Astrocyte (in vitro differentiated cells and primary cell): ENCODE results near the gene NLN. TPM values are rescaled to one million over a fixed set of nuclear protein-coding genes. Genes with fewer than 3 reads are reported as not detected.
A peak's percentile ranks its signal among the peaks of the same experiment; 100 is the strongest.

Experiments used
- DNase-seq: peaks from one replicate; pipeline ENCODE4 v3.0.0-alpha.2; 2010; ENCODE audit warnings: low read depth
- FAIRE-seq: peaks from 2 replicates; lab custom pipeline; 2011; peaks lifted over from hg19 to GRCh38; lab: Jason Lieb, UNC
- H2AFZ ChIP-seq: 2 replicates; pipeline ENCODE4 v1.6.0; 2012; ENCODE audit warnings: low read depth, low read length, inconsistent platforms
- H3K27ac ChIP-seq: 2 replicates; pipeline ENCODE4 v1.5.1; 2011; ENCODE audit warnings: low read depth, low read length, inconsistent platforms
- H3K27me3 ChIP-seq: 2 replicates; pipeline ENCODE4 v1.6.0; 2011; ENCODE audit warnings: low read length, inconsistent platforms; ENCODE audit not compliant: insufficient read depth
- H3K36me3 ChIP-seq: 2 replicates; pipeline ENCODE4 v1.5.1; 2011; ENCODE audit warnings: low read length, inconsistent platforms; ENCODE audit not compliant: insufficient read depth
- H3K4me1 ChIP-seq: 2 replicates; pipeline ENCODE4 v1.5.1; 2011; ENCODE audit warnings: low read length, inconsistent platforms; ENCODE audit not compliant: insufficient read depth
- H3K4me2 ChIP-seq: 2 replicates; pipeline ENCODE4 v1.6.0; 2012; ENCODE audit warnings: low read length, inconsistent platforms
- H3K4me3 ChIP-seq: 2 replicates; pipeline ENCODE4 v1.5.1; 2011; ENCODE audit warnings: low read depth, mild to moderate bottlenecking, low read length, inconsistent platforms; ENCODE audit not compliant: insufficient read depth
- H3K79me2 ChIP-seq: 2 replicates; pipeline ENCODE4 v1.6.0; 2012; ENCODE audit warnings: mild to moderate bottlenecking, low read length, inconsistent platforms; ENCODE audit not compliant: insufficient read depth
- H3K9ac ChIP-seq: 2 replicates; pipeline ENCODE4 v1.6.0; 2012; ENCODE audit warnings: mild to moderate bottlenecking, low read length, inconsistent platforms
- H3K9me3 ChIP-seq: 2 replicates; pipeline ENCODE4 v1.5.1; 2012; ENCODE audit warnings: low read depth, mild to moderate bottlenecking, low read length, inconsistent platforms; ENCODE audit not compliant: insufficient read depth
- H4K20me1 ChIP-seq: 2 replicates; pipeline ENCODE4 v1.6.0; 2012; ENCODE audit warnings: low read length, inconsistent platforms; ENCODE audit not compliant: insufficient read depth
- H3K27ac Mint-ChIP-seq: one replicate; pipeline ENCODE4 v1.8.0; 2021; ENCODE audit warnings: mild to moderate bottlenecking, mixed read lengths; ENCODE audit not compliant: unreplicated experiment
- H3K27me3 Mint-ChIP-seq: one replicate; pipeline ENCODE4 v1.8.0; 2021; ENCODE audit warnings: low read depth, mixed read lengths; ENCODE audit not compliant: unreplicated experiment
- H3K36me3 Mint-ChIP-seq: one replicate; pipeline ENCODE4 v1.8.0; 2021; ENCODE audit warnings: low read depth, mixed read lengths; ENCODE audit not compliant: unreplicated experiment
- H3K4me1 Mint-ChIP-seq: one replicate; pipeline ENCODE4 v1.8.0; 2021; ENCODE audit warnings: low read depth, mixed read lengths; ENCODE audit not compliant: unreplicated experiment
- H3K4me3 Mint-ChIP-seq: one replicate; pipeline ENCODE4 v1.8.0; 2021; ENCODE audit warnings: mild to moderate bottlenecking, moderate library complexity, mixed read lengths; ENCODE audit not compliant: unreplicated experiment
- H3K9me3 Mint-ChIP-seq: one replicate; pipeline ENCODE4 v1.8.0; 2021; ENCODE audit warnings: mild to moderate bottlenecking, mixed read lengths; ENCODE audit not compliant: unreplicated experiment
- EZH2 ChIP-seq: IDR thresholded peaks from 2 replicates; pipeline ENCODE4 v1.6.1; 2012; ENCODE audit warnings: mild to moderate bottlenecking, low read length, inconsistent platforms; ENCODE audit not compliant: insufficient read depth
- total RNA-seq: library from RNA; stranded (reverse); gene quantifications from 2 replicates; pipeline ENCODE4 v1.2.1, GENCODE V29; 2021
- TF ChIP-seq, protein P1 (sequence below): IDR thresholded peaks from 2 replicates; pipeline ENCODE4 v1.5.1; 2011; ENCODE audit warnings: low read depth, mild to moderate bottlenecking, inconsistent platforms, low read length, moderate library complexity; ENCODE audit not compliant: insufficient read depth

The NLN gene
- total RNA-seq, 1 donor from 2014 or later: 65.2 TPM

DNA sequence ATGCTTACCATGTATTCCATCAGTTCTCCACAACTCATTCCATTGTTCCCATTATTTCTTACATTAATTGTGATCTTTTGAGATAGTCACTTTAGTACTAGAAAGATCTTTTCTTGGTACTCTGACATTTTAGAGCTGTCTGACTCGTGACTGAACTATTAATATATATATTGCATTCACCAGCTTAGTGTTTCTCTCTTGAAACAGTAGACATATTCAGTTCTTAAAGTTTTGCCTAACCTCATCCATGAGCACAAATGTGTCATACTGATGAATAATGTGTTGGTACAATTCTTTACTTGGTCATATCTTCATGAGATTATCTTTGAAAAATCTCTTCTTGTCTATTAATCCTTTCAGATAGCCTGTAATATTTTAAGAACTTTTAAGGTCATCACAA, 74.3 kb downstream of the NLN start:
- no peak overlapping the region for H3K4me3 ChIP-seq
- no peak overlapping the region for H2AFZ ChIP-seq
- peaks cover 3% of the 10 kb centered on the region for H3K79me2 ChIP-seq
- no peaks in the 10 kb centered on the region for H4K20me1 ChIP-seq
- Mint-ChIP-seq H3K27me3 (no peaks in the 10 kb centered on the region), H3K36me3 (peaks cover 8% of the 10 kb centered on the region), H3K4me3 (no peak overlapping the region), H3K4me1 (peaks cover 12% of the 10 kb centered on the region), H3K9me3 (no peaks in the 10 kb centered on the region), H3K27ac (peak overlapping the region; percentile 34)
- H3K27me3 ChIP-seq: no peaks in the 10 kb centered on the region
- TF ChIP-seq, protein P1, sequence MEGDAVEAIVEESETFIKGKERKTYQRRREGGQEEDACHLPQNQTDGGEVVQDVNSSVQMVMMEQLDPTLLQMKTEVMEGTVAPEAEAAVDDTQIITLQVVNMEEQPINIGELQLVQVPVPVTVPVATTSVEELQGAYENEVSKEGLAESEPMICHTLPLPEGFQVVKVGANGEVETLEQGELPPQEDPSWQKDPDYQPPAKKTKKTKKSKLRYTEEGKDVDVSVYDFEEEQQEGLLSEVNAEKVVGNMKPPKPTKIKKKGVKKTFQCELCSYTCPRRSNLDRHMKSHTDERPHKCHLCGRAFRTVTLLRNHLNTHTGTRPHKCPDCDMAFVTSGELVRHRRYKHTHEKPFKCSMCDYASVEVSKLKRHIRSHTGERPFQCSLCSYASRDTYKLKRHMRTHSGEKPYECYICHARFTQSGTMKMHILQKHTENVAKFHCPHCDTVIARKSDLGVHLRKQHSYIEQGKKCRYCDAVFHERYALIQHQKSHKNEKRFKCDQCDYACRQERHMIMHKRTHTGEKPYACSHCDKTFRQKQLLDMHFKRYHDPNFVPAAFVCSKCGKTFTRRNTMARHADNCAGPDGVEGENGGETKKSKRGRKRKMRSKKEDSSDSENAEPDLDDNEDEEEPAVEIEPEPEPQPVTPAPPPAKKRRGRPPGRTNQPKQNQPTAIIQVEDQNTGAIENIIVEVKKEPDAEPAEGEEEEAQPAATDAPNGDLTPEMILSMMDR: no peak
- TF ChIP-seq EZH2: no peak
- DNase-seq (no peak), FAIRE-seq (no peak)
- H3K4me2 ChIP-seq: no peak overlapping the region
- no peaks in the 10 kb centered on the region for H3K9me3 ChIP-seq
- peaks cover 9% of the 10 kb centered on the region for H3K36me3 ChIP-seq
- peaks cover 18% of the 10 kb centered on the region for H3K4me1 ChIP-seq
- no peak overlapping the region for H3K27ac ChIP-seq
- no peak overlapping the region for H3K9ac ChIP-seq

DNA sequence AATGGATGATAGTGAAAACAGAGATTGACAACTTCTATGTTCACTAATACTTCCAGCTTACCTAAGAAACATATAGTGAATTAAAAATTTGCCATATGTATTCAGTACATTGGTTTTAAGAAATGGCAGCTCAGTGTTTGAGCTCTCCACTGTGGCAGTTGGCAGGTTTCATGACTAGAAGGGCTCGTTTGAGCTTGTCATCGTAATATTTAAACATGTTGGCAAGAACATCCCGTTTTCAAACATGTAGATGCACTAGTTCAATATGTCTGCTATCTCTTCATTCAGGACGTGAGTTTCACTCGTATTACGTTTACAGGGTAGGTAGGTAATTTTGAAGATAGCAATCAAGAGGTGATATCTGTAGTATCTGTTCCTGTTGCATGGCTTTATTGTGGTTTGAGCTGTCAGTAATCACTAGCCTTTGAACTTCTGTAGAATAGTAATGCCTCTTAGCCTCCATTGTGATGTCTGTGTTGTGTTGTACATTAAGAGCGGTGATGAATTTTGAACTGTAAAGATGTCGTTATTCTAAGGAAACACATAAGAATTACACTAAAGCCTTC, 74.8 kb downstream of the NLN start:
- Histone ChIP-seq H3K4me1 (peaks cover 20% of the 10 kb centered on the region), H3K4me2 (no peak overlapping the region), H3K36me3 (peaks cover 9% of the 10 kb centered on the region), H3K4me3 (no peak overlapping the region), H3K27me3 (no peaks in the 10 kb centered on the region), H2AFZ (no peak overlapping the region), H3K9me3 (no peaks in the 10 kb centered on the region), H3K79me2 (peaks cover 3% of the 10 kb centered on the region), H4K20me1 (no peaks in the 10 kb centered on the region), H3K27ac (no peak overlapping the region), H3K9ac (no peak overlapping the region)
- Mint-ChIP-seq H3K9me3 (peaks cover under 1% of the 10 kb centered on the region), H3K4me3 (no peak overlapping the region), H3K27me3 (no peaks in the 10 kb centered on the region), H3K4me1 (peaks cover 17% of the 10 kb centered on the region), H3K27ac (no peak overlapping the region), H3K36me3 (peaks cover 9% of the 10 kb centered on the region)
- TF ChIP-seq EZH2: no peak
- TF ChIP-seq, protein P1: no peak
- DNase-seq: no peak
- FAIRE-seq: peak; percentile 29

DNA sequence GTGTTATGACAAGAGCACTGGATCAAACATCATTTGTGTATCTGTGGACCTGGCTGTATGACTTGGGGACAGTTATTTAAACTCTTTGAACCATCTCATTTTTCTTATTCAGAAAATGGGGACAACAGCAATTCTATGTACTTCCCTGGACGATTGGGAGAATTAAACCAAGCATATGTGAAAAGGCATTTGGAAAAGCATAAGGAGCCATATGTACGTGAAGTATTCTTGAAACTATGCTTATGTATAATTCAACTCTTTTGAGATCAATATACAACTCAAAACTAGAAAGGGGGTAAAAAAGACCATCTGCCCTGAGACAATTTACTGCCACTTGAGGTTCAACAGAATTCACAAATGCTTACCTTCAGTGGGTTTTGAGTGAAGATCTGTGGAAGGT, 75.5 kb downstream of the NLN start:
- H3K27ac ChIP-seq: no peak overlapping the region
- H3K4me1 Mint-ChIP-seq: peaks cover 18% of the 10 kb centered on the region
- no peaks in the 10 kb centered on the region for H3K9me3 ChIP-seq
- DNase-seq: no peak
- H3K4me2 ChIP-seq: no peak overlapping the region
- H3K79me2 ChIP-seq: peaks cover 3% of the 10 kb centered on the region
- no peaks in the 10 kb centered on the region for H4K20me1 ChIP-seq
- H3K9me3 Mint-ChIP-seq: peaks cover 3% of the 10 kb centered on the region
- H3K9ac ChIP-seq: no peak overlapping the region
- H3K4me1 ChIP-seq: peaks cover 17% of the 10 kb centered on the region
- peaks cover 9% of the 10 kb centered on the region for H3K36me3 ChIP-seq
- no peaks in the 10 kb centered on the region for H3K27me3 ChIP-seq
- H3K36me3 Mint-ChIP-seq: peaks cover 11% of the 10 kb centered on the region
- no peak overlapping the region for H2AFZ ChIP-seq
- H3K4me3 ChIP-seq: no peak overlapping the region
- H3K4me3 Mint-ChIP-seq: no peak overlapping the region
- no peaks in the 10 kb centered on the region for H3K27me3 Mint-ChIP-seq
- TF ChIP-seq, protein P1: no peak
- no peak for TF ChIP-seq EZH2
- no peak for FAIRE-seq
- H3K27ac Mint-ChIP-seq: no peak overlapping the region
